ENCODE results near the gene PDE1A. TPM values are rescaled to one million over a fixed set of nuclear protein-coding genes. Genes with fewer than 3 reads are reported as not detected.

Gene PDE1A
- total RNA-seq, 1 experiment from 2014 or later, result 0.11 TPM

DNA sequence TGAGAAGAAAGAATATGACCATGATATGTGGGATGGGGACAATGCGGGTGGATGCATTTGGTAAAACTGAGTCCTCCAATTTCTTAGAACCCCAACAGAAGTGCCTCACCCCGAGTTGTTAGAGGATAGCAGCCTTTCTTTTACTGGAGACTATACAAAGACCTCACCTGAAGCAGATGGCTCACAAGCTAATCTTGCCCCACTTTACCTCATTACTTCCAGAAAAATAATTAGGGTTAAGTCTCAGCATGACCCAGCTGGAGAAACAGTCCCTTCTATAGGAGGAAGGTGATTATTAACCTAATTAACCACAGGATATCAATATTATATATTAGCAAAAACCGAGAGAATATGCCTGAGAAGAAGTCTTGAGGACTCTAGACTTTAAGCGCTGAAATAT, 128.4 kb downstream of the PDE1A start:
- no peaks in the 10 kb centered on the region for H3F3A ChIP-seq (ENCODE audit: insufficient read depth, low read depth)
- H3K4me1 ChIP-seq (replicated peaks; ENCODE audit: insufficient read depth), result peaks cover 6% of the 10 kb centered on the region
- ChIA-PET CTCF (no interaction called here), POLR2A (ENCODE audit: unreplicated experiment) (no interaction called here)
- H3K27ac ChIP-seq, result no peak overlapping the region
- H4K20me1 ChIP-seq (ENCODE audit: insufficient read depth), result no peaks in the 10 kb centered on the region
- no peaks in the 10 kb centered on the region for H3K27me3 ChIP-seq (ENCODE audit: insufficient read depth, low read depth)
- intact Hi-C loops (cut with micrococcal nuclease; ENCODE audit: unreplicated experiment), result no loop called here
- H3K79me2 ChIP-seq (ENCODE audit: low read depth), result no peaks in the 10 kb centered on the region
- no peak overlapping the region for H3K4me2 ChIP-seq
- no peaks in the 10 kb centered on the region for H3K36me3 ChIP-seq (ENCODE audit: low read depth)
- H2AFZ ChIP-seq, result no peak overlapping the region
- no peak overlapping the region for H3K4me3 ChIP-seq
- no peak for DNase-seq
- TF ChIP-seq, protein P1, sequence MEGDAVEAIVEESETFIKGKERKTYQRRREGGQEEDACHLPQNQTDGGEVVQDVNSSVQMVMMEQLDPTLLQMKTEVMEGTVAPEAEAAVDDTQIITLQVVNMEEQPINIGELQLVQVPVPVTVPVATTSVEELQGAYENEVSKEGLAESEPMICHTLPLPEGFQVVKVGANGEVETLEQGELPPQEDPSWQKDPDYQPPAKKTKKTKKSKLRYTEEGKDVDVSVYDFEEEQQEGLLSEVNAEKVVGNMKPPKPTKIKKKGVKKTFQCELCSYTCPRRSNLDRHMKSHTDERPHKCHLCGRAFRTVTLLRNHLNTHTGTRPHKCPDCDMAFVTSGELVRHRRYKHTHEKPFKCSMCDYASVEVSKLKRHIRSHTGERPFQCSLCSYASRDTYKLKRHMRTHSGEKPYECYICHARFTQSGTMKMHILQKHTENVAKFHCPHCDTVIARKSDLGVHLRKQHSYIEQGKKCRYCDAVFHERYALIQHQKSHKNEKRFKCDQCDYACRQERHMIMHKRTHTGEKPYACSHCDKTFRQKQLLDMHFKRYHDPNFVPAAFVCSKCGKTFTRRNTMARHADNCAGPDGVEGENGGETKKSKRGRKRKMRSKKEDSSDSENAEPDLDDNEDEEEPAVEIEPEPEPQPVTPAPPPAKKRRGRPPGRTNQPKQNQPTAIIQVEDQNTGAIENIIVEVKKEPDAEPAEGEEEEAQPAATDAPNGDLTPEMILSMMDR (conservative IDR thresholded peaks at IDR 0.05), result no peak
- TF ChIP-seq EZH2 (IDR thresholded peaks at IDR 0.05; ENCODE audit: low read depth), result no peak
- H3K9me2 ChIP-seq (ENCODE audit: insufficient read depth), result no peaks in the 10 kb centered on the region
- no peaks in the 10 kb centered on the region for H3K9me3 ChIP-seq (ENCODE audit: insufficient read depth, low read depth)
- no TSS peak for BruUV-seq (replicated peaks)

DNA sequence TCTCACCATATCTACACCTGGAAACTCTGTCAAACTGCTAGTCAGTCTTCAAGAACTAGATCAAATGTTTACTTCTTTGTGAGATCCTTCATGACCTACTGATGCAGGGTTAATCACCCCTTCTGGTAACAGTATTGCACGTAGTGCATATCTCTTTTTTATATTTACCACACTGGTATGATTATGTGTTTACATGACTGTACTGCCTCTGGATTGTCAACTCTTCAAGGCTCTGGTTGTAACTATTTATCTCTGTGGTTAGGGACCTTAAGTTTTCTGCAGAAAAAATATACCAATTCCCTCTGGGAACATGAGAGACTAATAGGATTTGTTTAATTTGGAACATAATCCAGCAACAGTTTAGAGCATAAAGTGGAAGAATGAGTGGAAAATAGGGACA, 135.5 kb downstream of the PDE1A start:
- Histone ChIP-seq H3K27ac (no peak overlapping the region), H3F3A (ENCODE audit: insufficient read depth, low read depth) (no peaks in the 10 kb centered on the region), H3K4me3 (no peak overlapping the region), H3K9me2 (ENCODE audit: insufficient read depth) (no peaks in the 10 kb centered on the region; the same call in 1 of the 2 replicates), H3K9me3 (ENCODE audit: insufficient read depth, low read depth) (no peaks in the 10 kb centered on the region), H3K4me1 (replicated peaks; ENCODE audit: insufficient read depth) (no peaks in the 10 kb centered on the region), H3K79me2 (ENCODE audit: low read depth) (no peaks in the 10 kb centered on the region), H3K27me3 (ENCODE audit: insufficient read depth, low read depth) (no peaks in the 10 kb centered on the region), H2AFZ (no peak overlapping the region), H4K20me1 (ENCODE audit: insufficient read depth) (no peaks in the 10 kb centered on the region), H3K4me2 (no peak overlapping the region), H3K36me3 (ENCODE audit: low read depth) (no peaks in the 10 kb centered on the region)
- intact Hi-C loops (cut with micrococcal nuclease; ENCODE audit: unreplicated experiment), result no loop called here
- CTCF ChIA-PET, result no interaction called here
- TF ChIP-seq, protein P1 (conservative IDR thresholded peaks at IDR 0.05), result no peak
- TF ChIP-seq EZH2 (IDR thresholded peaks at IDR 0.05; ENCODE audit: low read depth), result no peak
- no peak for DNase-seq
- POLR2A ChIA-PET (ENCODE audit: unreplicated experiment), result no interaction called here
- no TSS peak for BruUV-seq (replicated peaks)

DNA sequence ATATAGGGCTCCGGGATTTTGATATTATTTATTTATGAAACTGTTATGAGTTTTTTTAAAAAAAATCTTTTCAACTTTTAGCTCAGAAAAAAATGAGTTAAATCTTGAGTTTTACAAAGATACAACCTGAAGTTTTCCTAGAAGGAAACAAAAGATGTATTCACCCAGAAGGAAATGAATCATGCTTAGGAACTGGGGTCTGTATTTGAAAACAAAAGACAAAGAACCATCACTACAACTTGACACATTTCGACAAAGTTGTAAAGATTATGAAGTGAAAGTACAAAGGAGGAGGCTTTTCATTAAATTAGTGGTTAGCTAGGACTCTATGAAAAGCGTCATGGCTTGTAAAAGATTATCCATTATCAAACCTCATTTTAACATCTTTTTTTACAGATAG, 143.3 kb downstream of the PDE1A start:
- no TSS peak for BruUV-seq (replicated peaks)
- intact Hi-C loops (cut with micrococcal nuclease; ENCODE audit: unreplicated experiment), result no loop called here
- Histone ChIP-seq H4K20me1 (ENCODE audit: insufficient read depth) (no peaks in the 10 kb centered on the region), H3K4me1 (replicated peaks; ENCODE audit: insufficient read depth) (no peaks in the 10 kb centered on the region), H3K9me2 (ENCODE audit: insufficient read depth) (no peaks in the 10 kb centered on the region; the same call in 1 of the 2 replicates), H2AFZ (no peak overlapping the region), H3K9me3 (ENCODE audit: insufficient read depth, low read depth) (no peaks in the 10 kb centered on the region), H3K36me3 (ENCODE audit: low read depth) (no peaks in the 10 kb centered on the region), H3K27ac (no peak overlapping the region), H3K4me3 (no peak overlapping the region), H3K79me2 (ENCODE audit: low read depth) (no peaks in the 10 kb centered on the region), H3F3A (ENCODE audit: insufficient read depth, low read depth) (no peaks in the 10 kb centered on the region), H3K4me2 (no peak overlapping the region), H3K27me3 (ENCODE audit: insufficient read depth, low read depth) (no peaks in the 10 kb centered on the region)
- no peak for DNase-seq
- TF ChIP-seq EZH2 (IDR thresholded peaks at IDR 0.05; ENCODE audit: low read depth), result no peak
- TF ChIP-seq, protein P1 (conservative IDR thresholded peaks at IDR 0.05), result no peak
- POLR2A ChIA-PET (ENCODE audit: unreplicated experiment), result no interaction called here
- CTCF ChIA-PET, result no interaction called here
